NCI-H2196 treated with DMSO at 0.1 percent for 48 hours (cell line): ENCODE data around the gene PCSK2.

Experiments
- DNase-seq: peaks from one replicate; lab custom pipeline; 2025; ENCODE audit not compliant: unreplicated experiment; lab: John Stamatoyannopoulos, UW

The PCSK2 gene

GRCh38 chr20:17236766-17237165, 9.9 kb downstream of the PCSK2 start:
- DNase-seq: no peak

GRCh38 chr20:17248224-17248623, 21.4 kb downstream of the PCSK2 start:
- no peak for DNase-seq

GRCh38 chr20:17262786-17263185, 35.9 kb downstream of the PCSK2 start:
- no peak for DNase-seq

GRCh38 chr20:17273717-17274116, 46.9 kb downstream of the PCSK2 start:
- no peak for DNase-seq

GRCh38 chr20:17276101-17276500, 49.3 kb downstream of the PCSK2 start:
- DNase-seq: no peak

GRCh38 chr20:17281478-17281877, 54.6 kb downstream of the PCSK2 start:
- no peak for DNase-seq

- DNase-seq: no peak
Observed at GRCh38 chr20:17282501-17282900, 55.7 kb downstream of the PCSK2 start.

- DNase-seq: no peak
Observed at GRCh38 chr20:17287503-17287902, 60.7 kb downstream of the PCSK2 start.

GRCh38 chr20:17287998-17288397, 61.2 kb downstream of the PCSK2 start:
- DNase-seq: no peak

GRCh38 chr20:17295151-17295726, 68.4 kb downstream of the PCSK2 start:
- DNase-seq: no peak

GRCh38 chr20:17295991-17296390, 69.2 kb downstream of the PCSK2 start:
- no peak for DNase-seq

GRCh38 chr20:17298171-17298570, 71.3 kb downstream of the PCSK2 start:
- no peak for DNase-seq

GRCh38 chr20:17298751-17299150, 71.9 kb downstream of the PCSK2 start:
- DNase-seq: no peak

- no peak for DNase-seq
Observed at GRCh38 chr20:17300113-17300512, 73.3 kb downstream of the PCSK2 start.

GRCh38 chr20:17304774-17305173, 77.9 kb downstream of the PCSK2 start:
- DNase-seq: no peak

- no peak for DNase-seq
Observed at GRCh38 chr20:17306427-17306826, 79.6 kb downstream of the PCSK2 start.

GRCh38 chr20:17314264-17314663, 87.4 kb downstream of the PCSK2 start:
- no peak for DNase-seq

GRCh38 chr20:17315407-17316231, 88.8 kb downstream of the PCSK2 start:
- DNase-seq: no peak

- no peak for DNase-seq
Observed at GRCh38 chr20:17316316-17317038, 89.6 kb downstream of the PCSK2 start.

GRCh38 chr20:17317341-17317740, 90.5 kb downstream of the PCSK2 start:
- DNase-seq: no peak

GRCh38 chr20:17320456-17320855, 93.6 kb downstream of the PCSK2 start:
- no peak for DNase-seq

- no peak for DNase-seq
Observed at GRCh38 chr20:17326096-17326495, 99.3 kb downstream of the PCSK2 start.
